Measurements from ENCODE around the gene GALNT2. TPM values are rescaled to one million over a fixed set of nuclear protein-coding genes. Genes with fewer than 3 reads are reported as not detected.
A peak's percentile ranks its signal among the peaks of the same experiment; 100 is the strongest.

Gene GALNT2
- total and polyA plus RNA-seq, 8 donors: 18.3 to 118 (median 57.3) TPM

GRCh38 chr1:230286166-230286889, 219.3 kb downstream of the GALNT2 start:
- ATAC-seq: no peak
- WGBS, 2 donors: 80 to 83% methylated on average over 21 of the region's 21 CpGs

GRCh38 chr1:230286890-230287269, 219.8 kb downstream of the GALNT2 start:
- FAIRE-seq (no peak), DNase-seq (peak in 1 of 6 donors; percentile 50), ATAC-seq (peak in 1 of 4 donors; percentile 4)
- no peaks in the 10 kb centered on the region for H3K27me3 ChIP-seq
- no peaks in the 10 kb centered on the region for H3K9me3 ChIP-seq
- no peak overlapping the region for H3K27ac ChIP-seq
- no peaks in the 10 kb centered on the region for H3K36me3 ChIP-seq
- H3K4me1 ChIP-seq: peaks cover 5 to 8% (median 5%) of the 10 kb centered on the region in 3 donors
- TF ChIP-seq CTCF (IDR thresholded peaks at IDR 0.05): no peak
- H3K4me3 ChIP-seq: no peak overlapping the region
- intact Hi-C loops (cut with DNase I): no loop called here
- 76 to 80% methylated on average over 10 of the region's 10 CpGs for WGBS, 2 donors

More at GRCh38 chr1:230286166-230286889, 219.3 kb downstream of the GALNT2 start:
- H3K27ac ChIP-seq: no peak overlapping the region
- DNase-seq: peak in 1 of 6 donors; percentile 41
- intact Hi-C loops (cut with DNase I): no loop called here
- no peaks in the 10 kb centered on the region for H3K9me3 ChIP-seq
- FAIRE-seq: no peak
- no peak overlapping the region for H3K4me3 ChIP-seq
- TF ChIP-seq CTCF (IDR thresholded peaks at IDR 0.05): no peak
- no peaks in the 10 kb centered on the region for H3K36me3 ChIP-seq
- no peaks in the 10 kb centered on the region for H3K27me3 ChIP-seq
- peaks cover 5 to 14% (median 7%) of the 10 kb centered on the region in 3 donors for H3K4me1 ChIP-seq

- Histone ChIP-seq H3K4me1 (no peaks in the 10 kb centered on the region), H3K27me3 (no peaks in the 10 kb centered on the region), H3K36me3 (no peaks in the 10 kb centered on the region), H3K27ac (no peak overlapping the region), H3K9me3 (no peaks in the 10 kb centered on the region), H3K4me3 (no peak overlapping the region)
- peak in 1 of 4 donors; percentile 11 for ATAC-seq
- no peak for TF ChIP-seq CTCF (IDR thresholded peaks at IDR 0.05)
- peak in 2 of 6 donors; percentile 56 to 63 for DNase-seq
- intact Hi-C loops (cut with DNase I): no loop called here
- WGBS, 2 donors: 53 to 56% methylated on average over 15 to 17 of the region's 17 CpGs
- no peak for FAIRE-seq
Observed at GRCh38 chr1:230287674-230288315, 220.8 kb downstream of the GALNT2 start.

- ATAC-seq (peak; percentile 28 to 70 (median 38)), FAIRE-seq (no peak), DNase-seq (peak in 2 of 6 donors; percentile 55 to 66)
- Histone ChIP-seq H3K4me1 (no peaks in the 10 kb centered on the region), H3K4me3 (no peak overlapping the region), H3K36me3 (no peaks in the 10 kb centered on the region), H3K27ac (no peak overlapping the region), H3K27me3 (no peaks in the 10 kb centered on the region), H3K9me3 (no peaks in the 10 kb centered on the region)
- intact Hi-C loops (cut with DNase I): no loop called here
- TF ChIP-seq CTCF (IDR thresholded peaks at IDR 0.05): no peak
- whole genome bisulfite sequencing, 2 donors: 80 to 85% methylated on average over 14 of the region's 14 CpGs
Observed at GRCh38 chr1:230288641-230289349, 221.8 kb downstream of the GALNT2 start.

Data from pancreas (tissue), 10 donors.